Body of pancreas (tissue), 4 donors: Measurements from ENCODE around the gene WHRN. TPM values are rescaled to one million over a fixed set of nuclear protein-coding genes. Genes with fewer than 3 reads are reported as not detected.

Experiments used
- ATAC-seq: fragments of 150-250 bp; one replicate; pipeline ENCODE4 v1.9.1; 2016
- DNase-seq, 4 donors: peaks; one replicate each; pipeline ENCODE4 v3.0.0-alpha.2; 2019
- H3K27ac ChIP-seq, 4 donors: fragments of 200-600 bp; sonication (generic); 1 replicate in 3 of 4; 2 replicates in 1 of 4; pipeline versions ENCODE4 v1.5.1 to v1.6.1; 2016 to 2019; ENCODE audit warnings: mild to moderate bottlenecking in 1 of 4, mixed read lengths in 1 of 4, moderate library complexity in 1 of 4
- H3K27me3 ChIP-seq, 2 donors: fragments of 200-600 bp; sonication (generic); one replicate each; pipeline ENCODE4 v1.6.0; 2016; ENCODE audit warnings: mild to moderate bottlenecking in 1 of 2
- H3K36me3 ChIP-seq, 2 donors: fragments of 200-600 bp; sonication (generic); replicated peaks in 1 of 2; 2 replicates each; pipeline ENCODE4 v1.5.1; 2016; ENCODE audit warnings: low read depth in 2 of 2; ENCODE audit not compliant: insufficient read depth in 1 of 2
- H3K4me1 ChIP-seq: fragments of 200-600 bp; sonication (generic); one replicate; pipeline ENCODE4 v1.6.0; 2016
- H3K4me3 ChIP-seq, 2 donors: fragments of 200-600 bp; sonication (generic); 1 replicate in 1 of 2; 2 replicates in 1 of 2; pipeline ENCODE4 v1.5.1; 2016 to 2019
- H3K9me3 ChIP-seq, 3 donors: fragments of 200-600 bp; sonication (generic); 1 replicate in 2 of 3; 2 replicates in 1 of 3; pipeline ENCODE4 v1.5.1; 2016
- CTCF ChIP-seq, 7 experiments: fragments of 450-650 bp in 4 of 7; fragments of 200-600 bp in 3 of 7; sonication (generic) in 3 of 7; IDR thresholded peaks; one replicate each; pipeline ENCODE4 v1.5.1; 2016 to 2019; ENCODE audit warnings: antibody characterized with exemption in 7 of 7
- POLR2A ChIP-seq, 3 donors: fragments of 450-650 bp; IDR thresholded peaks; one replicate each; pipeline ENCODE4 v1.6.1; 2016; ENCODE audit warnings: antibody characterized with exemption in 3 of 3, mild to moderate bottlenecking in 2 of 3
- WGBS, 2 donors: methylation state at CpG; one replicate each; pipeline ENCODE4 v1.1.5; 2017; 5-methylcytosine and 5-hydroxymethylcytosine counted together
- intact Hi-C: fragments of 100-400 bp; cut with DNase I; formaldehyde crosslinking; loops from one replicate; pipeline ENCODE4 v1.15.1; 2023
- total RNA-seq, 2 donors: library from RNA; depleted of rRNA; stranded (reverse); fragments of >200 nt; gene quantifications; one replicate each; pipeline ENCODE4 v1.1.0, GENCODE V29; 2016

Gene WHRN
- total RNA-seq, 2 donors from 2014 or later: 13.5 to 15.6 TPM

DNA sequence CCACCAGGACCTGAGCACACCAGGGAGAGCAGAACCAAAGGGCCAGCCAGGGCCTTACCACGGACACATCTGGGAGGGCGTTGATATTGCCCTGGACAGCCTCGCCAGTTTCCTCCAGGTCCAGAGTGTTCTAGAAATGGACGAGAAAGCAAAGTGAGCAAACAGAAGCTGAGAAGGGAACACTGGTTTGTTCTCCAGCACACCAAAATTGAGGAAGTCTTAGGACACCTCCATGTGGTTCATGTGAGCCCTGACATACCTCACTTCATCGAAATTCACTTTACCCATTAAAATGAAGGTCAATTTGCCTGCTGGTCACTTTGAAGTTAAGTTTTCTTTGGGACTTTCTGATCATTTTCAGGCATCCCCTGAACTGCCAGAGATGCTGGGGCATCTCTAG, 97.4 kb downstream of the WHRN start:
- WGBS, 2 donors: 69 to 74% methylated on average over 5 of the region's 5 CpGs
- no peak for ATAC-seq
- H3K9me3 ChIP-seq: no peaks in the 10 kb centered on the region

DNA sequence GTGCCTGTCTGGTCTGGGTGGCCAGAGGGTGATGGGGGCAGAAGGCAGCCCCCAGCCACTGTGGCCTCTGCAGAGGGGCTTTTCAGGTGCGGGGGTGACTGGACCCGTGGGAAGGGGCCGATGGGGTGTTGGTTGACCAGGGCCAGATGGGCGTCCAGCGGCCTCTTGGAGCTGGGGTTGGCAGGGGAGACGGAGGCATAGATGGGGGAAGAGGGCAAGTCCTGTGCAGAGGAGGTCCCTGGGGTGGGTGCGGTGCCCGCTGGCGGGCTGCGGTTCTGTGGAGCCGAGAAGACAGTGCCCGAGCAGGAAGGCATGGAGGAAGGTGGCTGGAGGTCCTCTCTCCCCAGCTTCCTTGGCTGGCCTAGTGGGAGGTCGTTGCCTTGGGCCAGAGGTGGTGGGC, 98.8 kb downstream of the WHRN start:
- Histone ChIP-seq H3K27ac (no peak overlapping the region), H3K36me3 (no peaks in the 10 kb centered on the region), H3K4me1 (no peaks in the 10 kb centered on the region), H3K27me3 (no peaks in the 10 kb centered on the region), H3K9me3 (no peaks in the 10 kb centered on the region), H3K4me3 (no peak overlapping the region)
- TF ChIP-seq CTCF (IDR thresholded peaks at IDR 0.05) (no peak), POLR2A (IDR thresholded peaks at IDR 0.05) (no peak)
- no peak for ATAC-seq
- no peak for DNase-seq
- intact Hi-C loops: loop anchor here (10.0 kb wide), 1 partner anchor 248 kb away; the partner anchor contains the start of gene TEX53
- 91 to 94% methylated on average over 13 of the region's 13 CpGs for WGBS, 2 donors

More for the DNA sequence above, 97.4 kb downstream of the WHRN start:
- no peak overlapping the region for H3K4me3 ChIP-seq
- DNase-seq: no peak
- H3K27ac ChIP-seq: no peak overlapping the region
- H3K36me3 ChIP-seq: no peaks in the 10 kb centered on the region
- TF ChIP-seq CTCF (IDR thresholded peaks at IDR 0.05) (no peak), POLR2A (IDR thresholded peaks at IDR 0.05) (no peak)
- no peaks in the 10 kb centered on the region for H3K27me3 ChIP-seq
- intact Hi-C loops: loop anchor here (10.0 kb wide), 1 partner anchor 247 kb away; the partner anchor contains the start of gene TEX53
- no peaks in the 10 kb centered on the region for H3K4me1 ChIP-seq

- Histone ChIP-seq H3K4me1 (no peaks in the 10 kb centered on the region), H3K9me3 (no peaks in the 10 kb centered on the region), H3K4me3 (no peak overlapping the region), H3K27me3 (no peaks in the 10 kb centered on the region), H3K27ac (no peak overlapping the region), H3K36me3 (no peaks in the 10 kb centered on the region)
- peak; percentile 83 for ATAC-seq
- TF ChIP-seq POLR2A (IDR thresholded peaks at IDR 0.05): no peak
- TF ChIP-seq CTCF (IDR thresholded peaks at IDR 0.05): peak; percentile 60 to 83 (median 74)
- peak; percentile 74 to 80 (median 76) for DNase-seq
- WGBS, 2 donors: 24 to 50% methylated on average over 9 to 15 of the region's 15 CpGs
- intact Hi-C loops: loop anchor here (10.0 kb wide), 1 partner anchor 249 kb away; the partner anchor contains the start of gene TEX53
Observed at GRCh38 chr9:114405294-114406034, 99.8 kb downstream of the WHRN start.

DNA sequence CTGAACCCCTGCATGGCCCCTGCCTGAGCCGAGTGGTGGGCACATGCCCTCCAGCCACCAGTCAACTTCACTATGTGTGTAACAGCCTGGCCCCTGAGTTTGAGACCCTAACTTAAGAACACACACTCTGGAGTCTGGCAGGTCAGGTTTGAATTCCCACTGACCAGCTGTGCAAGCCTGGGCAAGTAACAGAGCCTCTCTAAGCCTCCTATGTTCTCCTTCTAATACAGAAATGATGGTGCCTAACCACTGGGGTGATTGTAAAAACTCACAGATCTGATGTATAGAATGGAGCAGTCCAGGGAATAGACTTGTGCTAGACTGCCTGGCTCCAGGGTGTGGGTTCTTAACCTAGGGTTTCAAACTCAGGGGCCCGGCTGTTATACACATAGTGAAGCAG, 100.7 kb downstream of the WHRN start:
- Histone ChIP-seq H3K27me3 (no peaks in the 10 kb centered on the region), H3K9me3 (no peaks in the 10 kb centered on the region), H3K27ac (no peak overlapping the region), H3K4me1 (no peaks in the 10 kb centered on the region), H3K4me3 (no peak overlapping the region), H3K36me3 (no peaks in the 10 kb centered on the region)
- intact Hi-C loops: loop anchor here (10.0 kb wide), 1 partner anchor 250 kb away; the partner anchor contains the start of gene TEX53
- DNase-seq: no peak
- TF ChIP-seq CTCF (IDR thresholded peaks at IDR 0.05) (no peak), POLR2A (IDR thresholded peaks at IDR 0.05) (no peak)
- 83 to 93% methylated on average over 2 of the region's 2 CpGs for WGBS, 2 donors
- ATAC-seq: no peak
